HepG2 (cell line): Measurements from ENCODE around the gene GTF2A1L. TPM values are rescaled to one million over a fixed set of nuclear protein-coding genes. Genes with fewer than 3 reads are reported as not detected.

Experiments used
- ATAC-seq: fragments of 200-7000 bp; cut with Tn5 transposase; 3 replicates; pipeline ENCODE4 v1.9.1; 2020; ENCODE audit warnings: mild to moderate bottlenecking, moderate library complexity
- BruUV-seq: library from RNA; stranded (reverse); fragments of 400-500 nt; replicated peaks from 2 replicates; lab custom pipeline; 2021; lab: Mats Ljungman, UMichigan
- CTCF ChIA-PET: fragments of 300-600 bp; formaldehyde crosslinking; extraction: SDS; loops from one replicate; lab custom pipeline; 2021; ENCODE audit warnings: low total read pairs, inconsistent platforms, low intra/inter-chr PET ratio; lab: Yijun Ruan, JAX
- POLR2A ChIA-PET: fragments of 350-600 bp; sonication (Branson Sonifier 250); formaldehyde crosslinking; loops from one replicate; lab custom pipeline; 2020; ENCODE audit warnings: antibody characterized with exemption, inconsistent platforms; lab: Yijun Ruan, JAX
- DNase-seq: peaks from one replicate; pipeline ENCODE4 v3.0.0-alpha.2; 2015; ENCODE audit warnings: low spot score
- FAIRE-seq: peaks from 3 replicates; lab custom pipeline; 2011; peaks lifted over from hg19 to GRCh38; lab: Jason Lieb, UNC
- H2AFZ ChIP-seq: one replicate; pipeline ENCODE4 v1.6.1; 2011; ENCODE audit warnings: low read length, inconsistent platforms
- H3K27ac ChIP-seq: fragments of 300-600 bp; 3 replicates; pipeline ENCODE4 v1.8.0; 2011; ENCODE audit warnings: mixed run types, mild to moderate bottlenecking, mixed read lengths, low read length, inconsistent platforms; ENCODE audit not compliant: insufficient read depth; ENCODE audit errors: extremely low read length
- H3K27me3 ChIP-seq, 2 experiments: fragments of 200-600 bp in 1 of 2; 2 replicates in 1 of 2; 3 replicates in 1 of 2; pipeline versions ENCODE4 v1.6.0 to v1.8.0; 2011; ENCODE audit warnings: low read length in 2 of 2, mild to moderate bottlenecking in 2 of 2, moderate library complexity in 2 of 2, inconsistent platforms in 1 of 2; ENCODE audit not compliant: insufficient read depth in 2 of 2, control insufficient read depth in 1 of 2
- H3K36me3 ChIP-seq, 2 experiments: fragments of 200-600 bp in 1 of 2; replicated peaks in 1 of 2; 2 replicates in 1 of 2; 3 replicates in 1 of 2; pipeline versions ENCODE4 v1.5.1 to v1.8.0; 2011; ENCODE audit warnings: low read length in 2 of 2, inconsistent platforms in 1 of 2; ENCODE audit not compliant: insufficient read depth in 2 of 2, control insufficient read depth in 1 of 2
- H3K4me1 ChIP-seq: 2 replicates; pipeline ENCODE4 v1.5.1; 2012; ENCODE audit warnings: low read length, inconsistent platforms; ENCODE audit not compliant: insufficient read depth
- H3K4me2 ChIP-seq: 2 replicates; pipeline ENCODE4 v1.6.0; 2011; ENCODE audit warnings: low read depth, low read length, inconsistent platforms
- H3K4me3 ChIP-seq, 3 experiments: fragments of 200-600 bp in 1 of 3; sonication (generic), shearing (Covaris generic) in 1 of 3; replicated peaks in 1 of 3; 2 replicates each; pipeline ENCODE4 v1.5.1; 2011 to 2016; ENCODE audit warnings: low read length in 3 of 3, inconsistent platforms in 2 of 3, low read depth in 2 of 3, mild to moderate bottlenecking in 2 of 3, control low read depth in 1 of 3, mixed read lengths in 1 of 3; ENCODE audit not compliant: insufficient read depth in 1 of 3
- H3K79me2 ChIP-seq: one replicate; pipeline ENCODE4 v1.6.1; 2011; ENCODE audit warnings: low read length, inconsistent platforms; ENCODE audit not compliant: insufficient read depth
- H3K9ac ChIP-seq: 2 replicates; pipeline ENCODE4 v1.6.0; 2011; ENCODE audit warnings: mild to moderate bottlenecking, low read depth, low read length, inconsistent platforms; ENCODE audit not compliant: insufficient read depth
- H3K9me3 ChIP-seq: 2 replicates; pipeline ENCODE4 v1.5.1; 2012; ENCODE audit warnings: mild to moderate bottlenecking, low read length
- H4K20me1 ChIP-seq: 2 replicates; pipeline ENCODE4 v1.6.0; 2011; ENCODE audit warnings: inconsistent platforms, mild to moderate bottlenecking, low read length, moderate library complexity; ENCODE audit not compliant: insufficient read depth
- HNRNPLL ChIP-seq: fragments of 200-400 bp; formaldehyde crosslinking; IDR thresholded peaks from 2 replicates; pipeline ENCODE4 v1.6.1; 2017; ENCODE audit warnings: mild to moderate bottlenecking, low read depth, low read length; ENCODE audit not compliant: poor library complexity, severe bottlenecking
- JARID2 ChIP-seq: sonication (generic); formaldehyde crosslinking; IDR thresholded peaks from 2 replicates; pipeline ENCODE4 v1.8.1; 2023; ENCODE audit warnings: missing genetic modification reagents, inconsistent platforms; ENCODE audit not compliant: insufficient replicate concordance
- NFATC3 ChIP-seq: sonication (generic); formaldehyde crosslinking; IDR thresholded peaks from 2 replicates; pipeline ENCODE4 v1.5.1; 2020; ENCODE audit warnings: mild to moderate bottlenecking, missing genetic modification reagents
- ZNF142 ChIP-seq: sonication (generic); formaldehyde crosslinking; IDR thresholded peaks from 2 replicates; pipeline ENCODE4 v1.4.0; 2020; ENCODE audit warnings: missing genetic modification reagents
- ZNF331 ChIP-seq: sonication (generic); formaldehyde crosslinking; IDR thresholded peaks from 2 replicates; pipeline ENCODE4 v1.4.0; 2020; ENCODE audit warnings: missing genetic modification reagents
- ZNF772 ChIP-seq: sonication (generic); formaldehyde crosslinking; IDR thresholded peaks from 2 replicates; pipeline ENCODE4 v1.5.0; 2020; ENCODE audit warnings: mild to moderate bottlenecking, missing genetic modification reagents
- WGBS: methylation state at CpG from one replicate; pipeline ENCODE4 v1.1.6; 2017; ENCODE audit warnings: low lambda C conversion rate; 5-methylcytosine and 5-hydroxymethylcytosine counted together
- in situ Hi-C: cut with HindIII; loops from 2 replicates; pipeline ENCODE4 v1.10.0; 2017; ENCODE audit warnings: low pct_unique_long_range_greater_than_20kb; ENCODE audit not compliant: extremely low pct_ligation_motif_present
- intact Hi-C: fragments of 100-400 bp; cut with micrococcal nuclease; formaldehyde crosslinking; loops from one replicate; pipeline ENCODE4 v1.10.0; 2022; ENCODE audit not compliant: unreplicated experiment
- polyA plus RNA-seq, 8 experiments: library from polyadenylated mRNA; depleted of rRNA in 3 of 8; stranded (reverse) in 7 of 8; unstranded in 1 of 8; fragments of >200 nt; fragmentation: Illumina TruSeq in 4 of 8; extraction: Trizol in 4 of 8; gene quantifications; 2 replicates each; pipeline versions ENCODE4 v1.2.1 to v1.2.3, GENCODE V29; 2011 to 2016; ENCODE audit warnings: low read depth in 4 of 8, missing spikeins in 1 of 8, mixed read lengths in 1 of 8; ENCODE audit not compliant: insufficient read depth in 1 of 8
- total RNA-seq, 5 experiments: library from RNA; depleted of rRNA; stranded (reverse); fragments of >200 nt; fragmentation: Illumina TruSeq; extraction: Trizol; gene quantifications; 2 replicates each; pipeline ENCODE4 v1.2.3, GENCODE V29; 2016; ENCODE audit warnings: low read depth in 1 of 5
- TF ChIP-seq, protein P1 (sequence below): sonication (generic); formaldehyde crosslinking; IDR thresholded peaks from 2 replicates; pipeline ENCODE4 v1.4.0; 2020; ENCODE audit warnings: missing genetic modification reagents
- TF ChIP-seq, protein P2 (sequence below): sonication (generic); formaldehyde crosslinking; IDR thresholded peaks from 2 replicates; pipeline ENCODE4 v1.4.0; 2020; ENCODE audit warnings: mild to moderate bottlenecking, missing genetic modification reagents

Gene GTF2A1L
- total and polyA plus RNA-seq, 2 of the 13 experiments (the other 11 are each of a cell fraction or from before 2014, with no cell fraction given) = not detected

GRCh38 chr2:48713647-48714046, 96.0 kb downstream of the GTF2A1L start:
- H3K4me1 ChIP-seq = no peaks in the 10 kb centered on the region
- peaks cover 0 to 4% of the 10 kb centered on the region in 2 experiments; a peak in 2 of 5 replicates for H3K27me3 ChIP-seq
- FAIRE-seq (no peak), DNase-seq (no peak), ATAC-seq (no peak)
- no peaks in the 10 kb centered on the region for H3K36me3 ChIP-seq
- no peak overlapping the region for H3K4me2 ChIP-seq
- no peak overlapping the region for H3K9ac ChIP-seq
- CTCF ChIA-PET = no interaction called here
- in situ Hi-C loops = no loop called here
- no peaks in the 10 kb centered on the region for H3K9me3 ChIP-seq
- H3K79me2 ChIP-seq = no peaks in the 10 kb centered on the region
- BruUV-seq = no TSS peak
- 0% methylated on average over 1 of the region's 1 CpG for WGBS
- no peak overlapping the region for H3K4me3 ChIP-seq
- H4K20me1 ChIP-seq = no peaks in the 10 kb centered on the region
- TF ChIP-seq, protein P1, sequence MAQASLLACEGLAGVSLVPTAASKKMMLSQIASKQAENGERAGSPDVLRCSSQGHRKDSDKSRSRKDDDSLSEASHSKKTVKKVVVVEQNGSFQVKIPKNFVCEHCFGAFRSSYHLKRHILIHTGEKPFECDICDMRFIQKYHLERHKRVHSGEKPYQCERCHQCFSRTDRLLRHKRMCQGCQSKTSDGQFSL (CRISPR knock-in tag) = no peak
- TF ChIP-seq NFATC3 (no peak), JARID2 (CRISPR knock-in tag) (no peak), ZNF772 (CRISPR knock-in tag) (no peak), ZNF331 (CRISPR knock-in tag) (no peak), HNRNPLL (no peak), ZNF142 (CRISPR knock-in tag) (no peak)
- TF ChIP-seq, protein P2, sequence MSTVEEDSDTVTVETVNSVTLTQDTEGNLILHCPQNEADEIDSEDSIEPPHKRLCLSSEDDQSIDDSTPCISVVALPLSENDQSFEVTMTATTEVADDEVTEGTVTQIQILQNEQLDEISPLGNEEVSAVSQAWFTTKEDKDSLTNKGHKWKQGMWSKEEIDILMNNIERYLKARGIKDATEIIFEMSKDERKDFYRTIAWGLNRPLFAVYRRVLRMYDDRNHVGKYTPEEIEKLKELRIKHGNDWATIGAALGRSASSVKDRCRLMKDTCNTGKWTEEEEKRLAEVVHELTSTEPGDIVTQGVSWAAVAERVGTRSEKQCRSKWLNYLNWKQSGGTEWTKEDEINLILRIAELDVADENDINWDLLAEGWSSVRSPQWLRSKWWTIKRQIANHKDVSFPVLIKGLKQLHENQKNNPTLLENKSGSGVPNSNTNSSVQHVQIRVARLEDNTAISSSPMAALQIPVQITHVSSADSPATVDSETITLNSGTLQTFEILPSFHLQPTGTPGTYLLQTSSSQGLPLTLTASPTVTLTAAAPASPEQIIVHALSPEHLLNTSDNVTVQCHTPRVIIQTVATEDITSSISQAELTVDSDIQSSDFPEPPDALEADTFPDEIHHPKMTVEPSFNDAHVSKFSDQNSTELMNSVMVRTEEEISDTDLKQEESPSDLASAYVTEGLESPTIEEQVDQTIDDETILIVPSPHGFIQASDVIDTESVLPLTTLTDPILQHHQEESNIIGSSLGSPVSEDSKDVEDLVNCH (CRISPR knock-in tag) = no peak
- TF ChIP-seq, all 625 proteins: peak for 0
- intact Hi-C loops = no loop called here
- Histone ChIP-seq H2AFZ (no peak overlapping the region), H3K27ac (no peak overlapping the region)
- POLR2A ChIA-PET = no interaction called here
